CD4-positive, alpha-beta T cell treated with Interleukin-17A for 4 hours (primary cell): Measurements from ENCODE around the gene DOP1B.
"Not testable (repeated sequence)": the region's sequence is repeated elsewhere in the genome, so short reads cannot be mapped to it uniquely, and the experiment has no call there.

ENCODE experiments used
- DNase-seq: peaks from one replicate; pipeline ENCODE4 v3.0.0-alpha.2; 2020; ENCODE audit warnings: mixed read lengths

The DOP1B gene

GRCh38 chr21:36135391-36136102 is 21.1 kb upstream of the DOP1B start:
- DNase-seq: peak; percentile 73

GRCh38 chr21:36139791-36140190 is 16.8 kb upstream of the DOP1B start:
- DNase-seq: not testable (repeated sequence)

- peak; percentile 94 for DNase-seq
Measured at GRCh38 chr21:36141513-36141925, 15.1 kb upstream of the DOP1B start.

- not testable (repeated sequence) for DNase-seq
Measured at GRCh38 chr21:36144233-36144632, 12.4 kb upstream of the DOP1B start.

GRCh38 chr21:36145259-36145658 is 11.4 kb upstream of the DOP1B start:
- DNase-seq: peak; percentile 52

- no peak for DNase-seq
Measured at GRCh38 chr21:36147911-36148310, 8.7 kb upstream of the DOP1B start.

- no peak for DNase-seq
Measured at GRCh38 chr21:36148886-36149285, 7.7 kb upstream of the DOP1B start.

- peak; percentile 15 for DNase-seq
Measured at GRCh38 chr21:36149788-36150711, 6.6 kb upstream of the DOP1B start.

GRCh38 chr21:36155603-36156338 is 853 bp upstream of the DOP1B start:
- no peak for DNase-seq

- DNase-seq: peak; percentile 100
Measured at GRCh38 chr21:36156339-36156814, 247 bp upstream of the DOP1B start.

GRCh38 chr21:36159356-36159921 is 2.8 kb downstream of the DOP1B start:
- no peak for DNase-seq

- no peak for DNase-seq
Measured at GRCh38 chr21:36160850-36161178, 4.2 kb downstream of the DOP1B start.

- no peak for DNase-seq
Measured at GRCh38 chr21:36162631-36163030, 6.0 kb downstream of the DOP1B start.

- DNase-seq: no peak
Measured at GRCh38 chr21:36163750-36164741, 7.4 kb downstream of the DOP1B start.

- no peak for DNase-seq
Measured at GRCh38 chr21:36165356-36165755, 8.7 kb downstream of the DOP1B start.

GRCh38 chr21:36166705-36167104 is 10.1 kb downstream of the DOP1B start:
- no peak for DNase-seq

GRCh38 chr21:36167541-36167940 is 10.9 kb downstream of the DOP1B start:
- no peak for DNase-seq

GRCh38 chr21:36169470-36170128 is 13.0 kb downstream of the DOP1B start:
- DNase-seq: no peak

GRCh38 chr21:36170823-36171222 is 14.2 kb downstream of the DOP1B start:
- no peak for DNase-seq

- DNase-seq: no peak
Measured at GRCh38 chr21:36171336-36171735, 14.7 kb downstream of the DOP1B start.

GRCh38 chr21:36171741-36172331 is 15.2 kb downstream of the DOP1B start:
- no peak for DNase-seq
